ENCODE results near the gene LRRN2. TPM values are rescaled to one million over a fixed set of nuclear protein-coding genes. Genes with fewer than 3 reads are reported as not detected.

LRRN2 gene
- total and polyA plus RNA-seq, 2 of the 8 experiments (the other 6 are each of a cell fraction or from before 2014, with no cell fraction given), result 1.8 to 2.3 TPM

- TF ChIP-seq, protein P1, sequence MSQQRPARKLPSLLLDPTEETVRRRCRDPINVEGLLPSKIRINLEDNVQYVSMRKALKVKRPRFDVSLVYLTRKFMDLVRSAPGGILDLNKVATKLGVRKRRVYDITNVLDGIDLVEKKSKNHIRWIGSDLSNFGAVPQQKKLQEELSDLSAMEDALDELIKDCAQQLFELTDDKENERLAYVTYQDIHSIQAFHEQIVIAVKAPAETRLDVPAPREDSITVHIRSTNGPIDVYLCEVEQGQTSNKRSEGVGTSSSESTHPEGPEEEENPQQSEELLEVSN (IDR thresholded peaks at IDR 0.05), result no peak
- TF ChIP-seq YY1 (IDR thresholded peaks at IDR 0.05; ENCODE audit: low read depth, low read length), result no peak
- no peak for TF ChIP-seq BRCA1 (IDR thresholded peaks at IDR 0.05; ENCODE audit: low read depth, low read length)
- TF ChIP-seq EP300 (IDR thresholded peaks at IDR 0.05; ENCODE audit: borderline replicate concordance in 1 of 2, low read depth in 2 of 2, low read length in 2 of 2), result no peak
Measured at GRCh38 chr1:204607910-204608309, 77.6 kb downstream of the LRRN2 start (continued).
